Spleen (tissue), 11 donors: Measurements from ENCODE around the gene EPHB1. TPM values are rescaled to one million over a fixed set of nuclear protein-coding genes. Genes with fewer than 3 reads are reported as not detected.
A peak's percentile ranks its signal among the peaks of the same experiment; 100 is the strongest.

Source experiments
- DNase-seq: peaks from one replicate; pipeline ENCODE4 v3.0.0-alpha.2; 2020
- H3K27ac ChIP-seq, 8 donors: fragments of 200-600 bp; sonication (generic) in 7 of 8; 1 replicate in 4 of 8; 2 replicates in 4 of 8; pipeline versions ENCODE4 v1.5.0 to v1.8.0; 2016 to 2021; ENCODE audit warnings: inconsistent platforms in 4 of 8, mild to moderate bottlenecking in 4 of 8, moderate library complexity in 1 of 8
- H3K27me3 ChIP-seq, 7 donors: fragments of 200-600 bp; sonication (generic) in 6 of 7; replicated peaks in 1 of 7; 1 replicate in 4 of 7; 2 replicates in 3 of 7; pipeline versions ENCODE4 v1.5.0 to v1.8.0; 2016 to 2021; ENCODE audit warnings: inconsistent platforms in 3 of 7, mild to moderate bottlenecking in 1 of 7
- H3K36me3 ChIP-seq, 6 donors: fragments of 200-600 bp; sonication (generic) in 5 of 6; 1 replicate in 4 of 6; 2 replicates in 2 of 6; pipeline versions ENCODE4 v1.5.0 to v1.8.0; 2016 to 2021; ENCODE audit warnings: inconsistent platforms in 2 of 6
- H3K4me1 ChIP-seq, 6 donors: fragments of 200-600 bp; sonication (generic) in 5 of 6; 1 replicate in 3 of 6; 2 replicates in 3 of 6; pipeline versions ENCODE4 v1.5.0 to v1.8.0; 2016 to 2021; ENCODE audit warnings: inconsistent platforms in 3 of 6
- H3K4me3 ChIP-seq, 8 donors: fragments of 200-600 bp; sonication (generic) in 7 of 8; 1 replicate in 4 of 8; 2 replicates in 4 of 8; pipeline versions ENCODE4 v1.5.0 to v1.8.0; 2016 to 2021; ENCODE audit warnings: inconsistent platforms in 4 of 8, mild to moderate bottlenecking in 4 of 8, moderate library complexity in 2 of 8
- H3K9me3 ChIP-seq, 8 donors: fragments of 200-600 bp; sonication (generic) in 7 of 8; 1 replicate in 4 of 8; 2 replicates in 4 of 8; pipeline versions ENCODE4 v1.5.0 to v1.8.0; 2016 to 2021; ENCODE audit warnings: inconsistent platforms in 4 of 8
- CTCF ChIP-seq, 11 experiments: fragments of 200-600 bp in 7 of 11; fragments of 450-650 bp in 4 of 11; sonication (generic) in 4 of 11; IDR thresholded peaks in 8 of 11; conservative IDR thresholded peaks in 3 of 11; 1 replicate in 7 of 11; 2 replicates in 4 of 11; pipeline versions ENCODE4 v1.4.0 to v1.8.0; 2016 to 2021; ENCODE audit warnings: antibody characterized with exemption in 11 of 11, inconsistent platforms in 4 of 11, mild to moderate bottlenecking in 1 of 11
- POLR2A ChIP-seq, 3 donors: fragments of 450-650 bp; IDR thresholded peaks; one replicate each; pipeline ENCODE4 v1.5.1; 2017; ENCODE audit warnings: antibody characterized with exemption in 3 of 3, mild to moderate bottlenecking in 1 of 3
- POLR2AphosphoS5 ChIP-seq, 3 donors: sonication (generic); formaldehyde crosslinking; IDR thresholded peaks; one replicate each; pipeline ENCODE4 v1.5.1; 2017; ENCODE audit warnings: antibody characterized with exemption in 3 of 3
- WGBS, 5 donors: extraction: QIAGEN DNeasy Blood & Tissue Kit in 3 of 5; methylation state at CpG; one replicate each; pipeline versions ENCODE4 v1.1.5 to v1.1.7; 2013 to 2018; 5-methylcytosine and 5-hydroxymethylcytosine counted together
- intact Hi-C: fragments of 100-400 bp; cut with DNase I; formaldehyde crosslinking; loops from one replicate; pipeline ENCODE4 v1.15.0; 2023; ENCODE audit warnings: low total_unique reads
- polyA plus RNA-seq, 3 donors: library from polyadenylated mRNA; stranded (reverse); fragments of 200-250 nt; gene quantifications; one replicate each; pipeline ENCODE4 v1.2.1, GENCODE V29; 2013
- total RNA-seq, 7 donors: library from RNA; depleted of rRNA in 3 of 7; stranded (reverse); fragments of >200 nt in 3 of 7; fragmentation: NEBNext Ultra II Directional in 4 of 7; extraction: Animal tissue kit (Norgen Biotek cat#: 25700) in 4 of 7; gene quantifications; one replicate each; pipeline versions ENCODE4 v1.1.0 to v1.2.1, GENCODE V29; 2016 to 2021
- donor health status: healthy with polysubstance abuse.
- donor health status: DM: no; HTN: no; CAD: no; lungs with moderate emphysema.
- donor health status: DM: no; HTN: no; CAD: no.
- donor health status: Bipolar disorder and iron deficiency.
- donor health status: healthy.
- donor health status: DM: no; HTN: no; CAD: no.
- donor health status: DM: yes; HTN: yes; CAD: no.

The EPHB1 gene
- total and polyA plus RNA-seq, 10 donors: 0.20 to 14.0 (median 3.0) TPM

- no peaks in the 10 kb centered on the region for H3K36me3 ChIP-seq
- TF ChIP-seq POLR2A (IDR thresholded peaks at IDR 0.05): no peak
- peak in 2 of 3 donors; percentile 15 to 71 for TF ChIP-seq POLR2AphosphoS5 (IDR thresholded peaks at IDR 0.05)
- no peak for DNase-seq
- H3K4me1 ChIP-seq: peaks cover 0 to 18% (median 0%) of the 10 kb centered on the region in 6 donors
- intact Hi-C loops: no loop called here
- H3K27ac ChIP-seq: no peak overlapping the region
- H3K9me3 ChIP-seq: peaks cover 0 to 32% (median 24%) of the 10 kb centered on the region in 8 donors
- WGBS, 5 donors: 41 to 58% (median 53%) methylated on average over 10 of the region's 10 CpGs
- H3K4me3 ChIP-seq: no peak overlapping the region
- peaks cover 0 to 10% (median 0%) of the 10 kb centered on the region in 7 donors for H3K27me3 ChIP-seq
Measured at GRCh38 chr3:134846911-134847317, 51.9 kb downstream of the EPHB1 start.

GRCh38 chr3:134847349-134847748 lies 52.3 kb downstream of the EPHB1 start:
- Histone ChIP-seq H3K9me3 (peaks cover 0 to 27% (median 21%) of the 10 kb centered on the region in 8 donors), H3K36me3 (no peaks in the 10 kb centered on the region), H3K27me3 (peaks cover 0 to 10% (median 0%) of the 10 kb centered on the region in 7 donors), H3K4me3 (no peak overlapping the region), H3K4me1 (peaks cover 0 to 19% (median 2%) of the 10 kb centered on the region in 6 donors), H3K27ac (no peak overlapping the region)
- TF ChIP-seq CTCF (IDR thresholded peaks at IDR 0.05 in 8 of 11, conservative IDR thresholded peaks at IDR 0.05 in 3 of 11): no peak
- no peak for TF ChIP-seq POLR2AphosphoS5 (IDR thresholded peaks at IDR 0.05)
- no peak for TF ChIP-seq POLR2A (IDR thresholded peaks at IDR 0.05)
- 49 to 89% (median 61%) methylated on average over 1 to 2 of the region's 2 CpGs for WGBS, 5 donors
- DNase-seq: no peak
- intact Hi-C loops: no loop called here

- Histone ChIP-seq H3K27ac (no peak overlapping the region), H3K36me3 (no peaks in the 10 kb centered on the region), H3K27me3 (peaks cover 0 to 10% (median 0%) of the 10 kb centered on the region in 7 donors), H3K4me1 (peaks cover 0 to 28% (median 13%) of the 10 kb centered on the region in 6 donors), H3K4me3 (no peak overlapping the region), H3K9me3 (peaks cover 0 to 5% (median 0%) of the 10 kb centered on the region in 8 donors)
- no peak for DNase-seq
- 91 to 94% (median 93%) methylated on average over 6 of the region's 6 CpGs for WGBS, 5 donors
- no peak for TF ChIP-seq POLR2A (IDR thresholded peaks at IDR 0.05)
- intact Hi-C loops: no loop called here
Measured at GRCh38 chr3:134849561-134849960, 54.5 kb downstream of the EPHB1 start.

GRCh38 chr3:134850761-134851160 lies 55.7 kb downstream of the EPHB1 start:
- no peaks in the 10 kb centered on the region for H3K36me3 ChIP-seq
- H3K9me3 ChIP-seq: no peaks in the 10 kb centered on the region
- TF ChIP-seq CTCF (IDR thresholded peaks at IDR 0.05 in 8 of 11, conservative IDR thresholded peaks at IDR 0.05 in 3 of 11): no peak
- TF ChIP-seq POLR2AphosphoS5 (IDR thresholded peaks at IDR 0.05): peak in 2 of 3 donors; percentile 43 to 44
- no peak overlapping the region for H3K4me3 ChIP-seq
- intact Hi-C loops: no loop called here
- peaks cover 0 to 10% (median 0%) of the 10 kb centered on the region in 7 donors for H3K27me3 ChIP-seq
- H3K27ac ChIP-seq: no peak overlapping the region
- 58 to 73% (median 67%) methylated on average over 3 of the region's 3 CpGs for WGBS, 5 donors
- H3K4me1 ChIP-seq: peaks cover 0 to 28% (median 13%) of the 10 kb centered on the region in 6 donors
- DNase-seq: no peak

GRCh38 chr3:134852132-134852531 lies 57.1 kb downstream of the EPHB1 start:
- Histone ChIP-seq H3K4me3 (no peak overlapping the region), H3K4me1 (peaks cover 0 to 27% (median 13%) of the 10 kb centered on the region in 6 donors), H3K27me3 (peaks cover 0 to 3% (median 0%) of the 10 kb centered on the region in 7 donors), H3K36me3 (no peaks in the 10 kb centered on the region), H3K27ac (peak overlapping the region in 1 of 8 donors; percentile 41), H3K9me3 (no peaks in the 10 kb centered on the region)
- DNase-seq: no peak
- no peak for TF ChIP-seq POLR2AphosphoS5 (IDR thresholded peaks at IDR 0.05)
- no peak for TF ChIP-seq CTCF (IDR thresholded peaks at IDR 0.05 in 8 of 11, conservative IDR thresholded peaks at IDR 0.05 in 3 of 11)
- no peak for TF ChIP-seq POLR2A (IDR thresholded peaks at IDR 0.05)
- intact Hi-C loops: no loop called here
- 67 to 95% (median 86%) methylated on average over 4 of the region's 4 CpGs for WGBS, 5 donors
